IMR-90 (cell line): ENCODE data around the gene MPV17L.
"Not testable (repeated sequence)": the region's sequence is repeated elsewhere in the genome, so short reads cannot be mapped to it uniquely, and the experiment has no call there.

ENCODE experiments used
- CEBPB ChIP-seq: IDR thresholded peaks from 2 replicates; pipeline ENCODE4 v1.6.1; 2012; ENCODE audit warnings: low read depth, low read length, improper control_type of control experiment
- MXI1 ChIP-seq: IDR thresholded peaks from 2 replicates; pipeline ENCODE4 v1.6.1; 2012; ENCODE audit warnings: low read depth, mild to moderate bottlenecking, low read length, moderate library complexity, borderline replicate concordance
- TF ChIP-seq, protein P1 (sequence below): conservative IDR thresholded peaks from 2 replicates; pipeline ENCODE4 v1.5.1; 2012; ENCODE audit warnings: mild to moderate bottlenecking, low read depth, low read length, improper control_type of control experiment

DNA sequence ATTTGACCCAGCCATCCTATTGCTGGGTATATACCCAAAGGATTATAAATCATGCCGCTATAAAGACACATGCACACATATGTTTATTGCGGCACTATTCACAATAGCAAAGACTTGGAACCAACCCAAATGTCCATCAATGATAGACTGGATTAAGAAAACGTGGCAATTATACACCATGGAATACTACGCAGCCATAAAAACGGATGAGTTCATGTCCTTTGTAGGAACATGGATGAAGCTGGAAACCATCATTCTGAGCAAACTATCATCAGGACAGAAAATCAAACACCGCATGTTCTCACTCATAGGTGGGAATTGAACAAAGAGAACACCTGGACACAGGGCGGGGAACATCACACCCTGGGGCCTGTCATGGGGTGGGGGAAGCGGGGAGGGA, 2.5 kb upstream of the MPV17L start:
- TF ChIP-seq, protein P1, sequence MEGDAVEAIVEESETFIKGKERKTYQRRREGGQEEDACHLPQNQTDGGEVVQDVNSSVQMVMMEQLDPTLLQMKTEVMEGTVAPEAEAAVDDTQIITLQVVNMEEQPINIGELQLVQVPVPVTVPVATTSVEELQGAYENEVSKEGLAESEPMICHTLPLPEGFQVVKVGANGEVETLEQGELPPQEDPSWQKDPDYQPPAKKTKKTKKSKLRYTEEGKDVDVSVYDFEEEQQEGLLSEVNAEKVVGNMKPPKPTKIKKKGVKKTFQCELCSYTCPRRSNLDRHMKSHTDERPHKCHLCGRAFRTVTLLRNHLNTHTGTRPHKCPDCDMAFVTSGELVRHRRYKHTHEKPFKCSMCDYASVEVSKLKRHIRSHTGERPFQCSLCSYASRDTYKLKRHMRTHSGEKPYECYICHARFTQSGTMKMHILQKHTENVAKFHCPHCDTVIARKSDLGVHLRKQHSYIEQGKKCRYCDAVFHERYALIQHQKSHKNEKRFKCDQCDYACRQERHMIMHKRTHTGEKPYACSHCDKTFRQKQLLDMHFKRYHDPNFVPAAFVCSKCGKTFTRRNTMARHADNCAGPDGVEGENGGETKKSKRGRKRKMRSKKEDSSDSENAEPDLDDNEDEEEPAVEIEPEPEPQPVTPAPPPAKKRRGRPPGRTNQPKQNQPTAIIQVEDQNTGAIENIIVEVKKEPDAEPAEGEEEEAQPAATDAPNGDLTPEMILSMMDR, result not testable (repeated sequence)
- not testable (repeated sequence) for TF ChIP-seq MXI1, CEBPB
